Measurements from ENCODE around the gene LRP8.

LRP8 gene

GRCh38 chr1:53276153-53276901 is 51.5 kb downstream of the LRP8 start:
- H3K4me1 ChIP-seq (ENCODE audit: control insufficient read depth in 5 of 5, insufficient read depth in 5 of 5, low read length in 5 of 5), result no peaks in the 10 kb centered on the region
- H3K27me3 ChIP-seq (ENCODE audit: control insufficient read depth in 5 of 5, insufficient read depth in 4 of 5, low read length in 5 of 5), result no peaks in the 10 kb centered on the region
- no peaks in the 10 kb centered on the region for H3K9me3 ChIP-seq (ENCODE audit: control insufficient read depth in 5 of 5, low read length in 5 of 5)
- H3K27ac ChIP-seq (ENCODE audit: low read depth, low read length), result no peak overlapping the region
- H3K36me3 ChIP-seq (ENCODE audit: control insufficient read depth in 5 of 5, insufficient read depth in 5 of 5, low read length in 5 of 5), result no peaks in the 10 kb centered on the region
- no peak overlapping the region for H3K9ac ChIP-seq (ENCODE audit: low read length in 5 of 5)
- H3K4me3 ChIP-seq (ENCODE audit: low read depth in 1 of 5, low read length in 5 of 5), result no peak overlapping the region

- H3K4me1 ChIP-seq (ENCODE audit: control insufficient read depth in 5 of 5, insufficient read depth in 5 of 5, low read length in 5 of 5), result no peaks in the 10 kb centered on the region
- no peaks in the 10 kb centered on the region for H3K9me3 ChIP-seq (ENCODE audit: control insufficient read depth in 5 of 5, low read length in 5 of 5)
Measured at GRCh38 chr1:53275566-53275965, 52.3 kb downstream of the LRP8 start.

GRCh38 chr1:53274541-53275185 is 53.2 kb downstream of the LRP8 start:
- H3K4me3 ChIP-seq (ENCODE audit: low read depth in 1 of 5, low read length in 5 of 5), result no peak overlapping the region
- no peak overlapping the region for H3K27ac ChIP-seq (ENCODE audit: low read depth, low read length)
- no peaks in the 10 kb centered on the region for H3K27me3 ChIP-seq (ENCODE audit: control insufficient read depth in 5 of 5, insufficient read depth in 4 of 5, low read length in 5 of 5)
- H3K4me1 ChIP-seq (ENCODE audit: control insufficient read depth in 5 of 5, insufficient read depth in 5 of 5, low read length in 5 of 5), result no peaks in the 10 kb centered on the region
- H3K36me3 ChIP-seq (ENCODE audit: control insufficient read depth in 5 of 5, insufficient read depth in 5 of 5, low read length in 5 of 5), result no peaks in the 10 kb centered on the region
- no peaks in the 10 kb centered on the region for H3K9me3 ChIP-seq (ENCODE audit: control insufficient read depth in 5 of 5, low read length in 5 of 5)
- no peak overlapping the region for H3K9ac ChIP-seq (ENCODE audit: low read length in 5 of 5)

More at GRCh38 chr1:53275566-53275965, 52.3 kb downstream of the LRP8 start:
- no peaks in the 10 kb centered on the region for H3K36me3 ChIP-seq (ENCODE audit: control insufficient read depth in 5 of 5, insufficient read depth in 5 of 5, low read length in 5 of 5)
- no peak overlapping the region for H3K27ac ChIP-seq (ENCODE audit: low read depth, low read length)
- no peak overlapping the region for H3K9ac ChIP-seq (ENCODE audit: low read length in 5 of 5)
- H3K27me3 ChIP-seq (ENCODE audit: control insufficient read depth in 5 of 5, insufficient read depth in 4 of 5, low read length in 5 of 5), result no peaks in the 10 kb centered on the region
- no peak overlapping the region for H3K4me3 ChIP-seq (ENCODE audit: low read depth in 1 of 5, low read length in 5 of 5)

GRCh38 chr1:53274026-53274425 is 53.8 kb downstream of the LRP8 start:
- Histone ChIP-seq H3K27ac (ENCODE audit: low read depth, low read length) (no peak overlapping the region), H3K27me3 (ENCODE audit: control insufficient read depth in 5 of 5, insufficient read depth in 4 of 5, low read length in 5 of 5) (no peaks in the 10 kb centered on the region), H3K9me3 (ENCODE audit: control insufficient read depth in 5 of 5, low read length in 5 of 5) (no peaks in the 10 kb centered on the region), H3K4me1 (ENCODE audit: control insufficient read depth in 5 of 5, insufficient read depth in 5 of 5, low read length in 5 of 5) (no peaks in the 10 kb centered on the region), H3K4me3 (ENCODE audit: low read depth in 1 of 5, low read length in 5 of 5) (no peak overlapping the region), H3K36me3 (ENCODE audit: control insufficient read depth in 5 of 5, insufficient read depth in 5 of 5, low read length in 5 of 5) (no peaks in the 10 kb centered on the region), H3K9ac (ENCODE audit: low read length in 5 of 5) (no peak overlapping the region)

- no peaks in the 10 kb centered on the region for H3K27me3 ChIP-seq (ENCODE audit: control insufficient read depth in 5 of 5, insufficient read depth in 4 of 5, low read length in 5 of 5)
- H3K27ac ChIP-seq (ENCODE audit: low read depth, low read length), result no peak overlapping the region
- H3K9me3 ChIP-seq (ENCODE audit: control insufficient read depth in 5 of 5, low read length in 5 of 5), result no peaks in the 10 kb centered on the region
- no peaks in the 10 kb centered on the region for H3K36me3 ChIP-seq (ENCODE audit: control insufficient read depth in 5 of 5, insufficient read depth in 5 of 5, low read length in 5 of 5)
- no peak overlapping the region for H3K9ac ChIP-seq (ENCODE audit: low read length in 5 of 5)
- H3K4me3 ChIP-seq (ENCODE audit: low read depth in 1 of 5, low read length in 5 of 5), result no peak overlapping the region
- H3K4me1 ChIP-seq (ENCODE audit: control insufficient read depth in 5 of 5, insufficient read depth in 5 of 5, low read length in 5 of 5), result no peaks in the 10 kb centered on the region
Measured at GRCh38 chr1:53273526-53273925, 54.3 kb downstream of the LRP8 start.

GRCh38 chr1:53272349-53272748 is 55.5 kb downstream of the LRP8 start:
- Histone ChIP-seq H3K9ac (ENCODE audit: low read length in 5 of 5) (no peak overlapping the region), H3K4me1 (ENCODE audit: control insufficient read depth in 5 of 5, insufficient read depth in 5 of 5, low read length in 5 of 5) (no peaks in the 10 kb centered on the region), H3K36me3 (ENCODE audit: control insufficient read depth in 5 of 5, insufficient read depth in 5 of 5, low read length in 5 of 5) (no peaks in the 10 kb centered on the region), H3K27me3 (ENCODE audit: control insufficient read depth in 5 of 5, insufficient read depth in 4 of 5, low read length in 5 of 5) (no peaks in the 10 kb centered on the region), H3K9me3 (ENCODE audit: control insufficient read depth in 5 of 5, low read length in 5 of 5) (no peaks in the 10 kb centered on the region), H3K4me3 (ENCODE audit: low read depth in 1 of 5, low read length in 5 of 5) (no peak overlapping the region), H3K27ac (ENCODE audit: low read depth, low read length) (no peak overlapping the region)

- Histone ChIP-seq H3K9me3 (ENCODE audit: control insufficient read depth in 5 of 5, low read length in 5 of 5) (no peaks in the 10 kb centered on the region), H3K27me3 (ENCODE audit: control insufficient read depth in 5 of 5, insufficient read depth in 4 of 5, low read length in 5 of 5) (no peaks in the 10 kb centered on the region), H3K4me1 (ENCODE audit: control insufficient read depth in 5 of 5, insufficient read depth in 5 of 5, low read length in 5 of 5) (no peaks in the 10 kb centered on the region), H3K36me3 (ENCODE audit: control insufficient read depth in 5 of 5, insufficient read depth in 5 of 5, low read length in 5 of 5) (no peaks in the 10 kb centered on the region), H3K27ac (ENCODE audit: low read depth, low read length) (no peak overlapping the region), H3K9ac (ENCODE audit: low read length in 5 of 5) (no peak overlapping the region), H3K4me3 (ENCODE audit: low read depth in 1 of 5, low read length in 5 of 5) (no peak overlapping the region)
Measured at GRCh38 chr1:53271446-53272090, 56.3 kb downstream of the LRP8 start.

- no peaks in the 10 kb centered on the region for H3K9me3 ChIP-seq (ENCODE audit: control insufficient read depth in 5 of 5, low read length in 5 of 5)
- H3K4me3 ChIP-seq (ENCODE audit: low read depth in 1 of 5, low read length in 5 of 5), result no peak overlapping the region
- no peaks in the 10 kb centered on the region for H3K27me3 ChIP-seq (ENCODE audit: control insufficient read depth in 5 of 5, insufficient read depth in 4 of 5, low read length in 5 of 5)
- H3K36me3 ChIP-seq (ENCODE audit: control insufficient read depth in 5 of 5, insufficient read depth in 5 of 5, low read length in 5 of 5), result peaks cover 0 to under 1% (median 0%) of the 10 kb centered on the region in 5 donors
- no peak overlapping the region for H3K27ac ChIP-seq (ENCODE audit: low read depth, low read length)
- no peak overlapping the region for H3K9ac ChIP-seq (ENCODE audit: low read length in 5 of 5)
- H3K4me1 ChIP-seq (ENCODE audit: control insufficient read depth in 5 of 5, insufficient read depth in 5 of 5, low read length in 5 of 5), result no peaks in the 10 kb centered on the region
Measured at GRCh38 chr1:53270873-53271272, 57.0 kb downstream of the LRP8 start.

- H3K9me3 ChIP-seq (ENCODE audit: control insufficient read depth in 5 of 5, low read length in 5 of 5), result no peaks in the 10 kb centered on the region
- peaks cover 0 to 7% (median 0%) of the 10 kb centered on the region in 5 donors for H3K36me3 ChIP-seq (ENCODE audit: control insufficient read depth in 5 of 5, insufficient read depth in 5 of 5, low read length in 5 of 5)
- no peaks in the 10 kb centered on the region for H3K27me3 ChIP-seq (ENCODE audit: control insufficient read depth in 5 of 5, insufficient read depth in 4 of 5, low read length in 5 of 5)
Measured at GRCh38 chr1:53270107-53270506, 57.8 kb downstream of the LRP8 start.

GRCh38 chr1:53267761-53268160 is 60.1 kb downstream of the LRP8 start:
- Histone ChIP-seq H3K4me1 (ENCODE audit: control insufficient read depth in 5 of 5, insufficient read depth in 5 of 5, low read length in 5 of 5) (no peaks in the 10 kb centered on the region), H3K36me3 (ENCODE audit: control insufficient read depth in 5 of 5, insufficient read depth in 5 of 5, low read length in 5 of 5) (peaks cover 0 to 7% (median 0%) of the 10 kb centered on the region in 5 donors), H3K27ac (ENCODE audit: low read depth, low read length) (no peak overlapping the region), H3K9ac (ENCODE audit: low read length in 5 of 5) (no peak overlapping the region), H3K27me3 (ENCODE audit: control insufficient read depth in 5 of 5, insufficient read depth in 4 of 5, low read length in 5 of 5) (no peaks in the 10 kb centered on the region), H3K9me3 (ENCODE audit: control insufficient read depth in 5 of 5, low read length in 5 of 5) (no peaks in the 10 kb centered on the region), H3K4me3 (ENCODE audit: low read depth in 1 of 5, low read length in 5 of 5) (no peak overlapping the region)

More at GRCh38 chr1:53270107-53270506, 57.8 kb downstream of the LRP8 start:
- Histone ChIP-seq H3K9ac (ENCODE audit: low read length in 5 of 5) (no peak overlapping the region), H3K4me3 (ENCODE audit: low read depth in 1 of 5, low read length in 5 of 5) (no peak overlapping the region), H3K4me1 (ENCODE audit: control insufficient read depth in 5 of 5, insufficient read depth in 5 of 5, low read length in 5 of 5) (no peaks in the 10 kb centered on the region), H3K27ac (ENCODE audit: low read depth, low read length) (no peak overlapping the region)

Measured in subcutaneous abdominal adipose tissue (tissue), 5 donors.